OCI-M2 (cell line): ENCODE data around the gene CEP250.
"Not testable (repeated sequence)": the region's sequence is repeated elsewhere in the genome, so short reads cannot be mapped to it uniquely, and the experiment has no call there.

ENCODE experiments used
- DNase-seq: peaks from one replicate; lab custom pipeline; 2025; ENCODE audit not compliant: unreplicated experiment; lab: John Stamatoyannopoulos, UW

CEP250 gene

GRCh38 chr20:35454881-35455609 is at the start of gene CEP250:
Gene CEP250 (plus strand): TSS chr20:35455598. CDS start chr20:35462368, 6,770 bp downstream.
- peak; percentile 98 for DNase-seq

- DNase-seq, result no peak
Observed at GRCh38 chr20:35405775-35406174, 49.6 kb upstream of the CEP250 start.

GRCh38 chr20:35408270-35408669 is 47.1 kb upstream of the CEP250 start:
- no peak for DNase-seq

GRCh38 chr20:35409542-35409941 is 45.9 kb upstream of the CEP250 start:
- DNase-seq, result no peak

GRCh38 chr20:35410613-35411012 is 44.8 kb upstream of the CEP250 start:
- no peak for DNase-seq

GRCh38 chr20:35421322-35421721 is 34.1 kb upstream of the CEP250 start:
- DNase-seq, result no peak

GRCh38 chr20:35431621-35432429 is 23.6 kb upstream of the CEP250 start:
- DNase-seq, result no peak

- DNase-seq, result no peak
Observed at GRCh38 chr20:35432430-35432735, 23.0 kb upstream of the CEP250 start.

- DNase-seq, result no peak
Observed at GRCh38 chr20:35433337-35433736, 22.1 kb upstream of the CEP250 start.

- no peak for DNase-seq
Observed at GRCh38 chr20:35434085-35435005, 21.1 kb upstream of the CEP250 start.

GRCh38 chr20:35436177-35436573 is 19.2 kb upstream of the CEP250 start:
- no peak for DNase-seq

GRCh38 chr20:35437599-35437998 is 17.8 kb upstream of the CEP250 start:
- DNase-seq, result no peak

GRCh38 chr20:35443003-35443402 is 12.4 kb upstream of the CEP250 start:
- DNase-seq, result no peak

GRCh38 chr20:35444226-35444625 is 11.2 kb upstream of the CEP250 start:
- DNase-seq, result no peak

- DNase-seq, result no peak
Observed at GRCh38 chr20:35446356-35447078, 8.9 kb upstream of the CEP250 start.

- DNase-seq, result peak; percentile 96
Observed at GRCh38 chr20:35447082-35447789, 8.2 kb upstream of the CEP250 start.

GRCh38 chr20:35448788-35449373 is 6.5 kb upstream of the CEP250 start:
- no peak for DNase-seq

GRCh38 chr20:35449855-35450254 is 5.5 kb upstream of the CEP250 start:
- not testable (repeated sequence) for DNase-seq

- DNase-seq, result no peak
Observed at GRCh38 chr20:35451295-35451694, 4.1 kb upstream of the CEP250 start.

- no peak for DNase-seq
Observed at GRCh38 chr20:35453647-35454046, 1.8 kb upstream of the CEP250 start.
